Suprapubic skin (tissue), 4 donors: ENCODE data around the gene ZNF664.

Experiments used
- CTCF ChIP-seq, 2 donors: fragments of 200-600 bp in 1 of 2; fragments of 450-650 bp in 1 of 2; sonication (generic) in 1 of 2; IDR thresholded peaks; one replicate each; pipeline ENCODE4 v1.5.1; 2016 to 2019; ENCODE audit warnings: antibody characterized with exemption in 2 of 2, mild to moderate bottlenecking in 1 of 2, moderate library complexity in 1 of 2
- EP300 ChIP-seq: sonication (generic); formaldehyde crosslinking; IDR thresholded peaks from one replicate; pipeline ENCODE4 v1.6.1; 2017; ENCODE audit warnings: antibody characterized with exemption
- POLR2AphosphoS5 ChIP-seq, 3 donors: sonication (generic); formaldehyde crosslinking; IDR thresholded peaks; one replicate each; pipeline ENCODE4 v1.6.1; 2017; ENCODE audit warnings: antibody characterized with exemption in 3 of 3

- no peak for TF ChIP-seq CTCF (IDR thresholded peaks at IDR 0.05)
- TF ChIP-seq POLR2AphosphoS5 (IDR thresholded peaks at IDR 0.05), result no peak
- no peak for TF ChIP-seq EP300
Observed at GRCh38 chr12:123948796-123949769, 23.9 kb upstream of the ZNF664 start.
